ENCODE results near the gene GNA15.
"Not testable (repeated sequence)": the region's sequence is repeated elsewhere in the genome, so short reads cannot be mapped to it uniquely, and the experiment has no call there.

The GNA15 gene

DNA sequence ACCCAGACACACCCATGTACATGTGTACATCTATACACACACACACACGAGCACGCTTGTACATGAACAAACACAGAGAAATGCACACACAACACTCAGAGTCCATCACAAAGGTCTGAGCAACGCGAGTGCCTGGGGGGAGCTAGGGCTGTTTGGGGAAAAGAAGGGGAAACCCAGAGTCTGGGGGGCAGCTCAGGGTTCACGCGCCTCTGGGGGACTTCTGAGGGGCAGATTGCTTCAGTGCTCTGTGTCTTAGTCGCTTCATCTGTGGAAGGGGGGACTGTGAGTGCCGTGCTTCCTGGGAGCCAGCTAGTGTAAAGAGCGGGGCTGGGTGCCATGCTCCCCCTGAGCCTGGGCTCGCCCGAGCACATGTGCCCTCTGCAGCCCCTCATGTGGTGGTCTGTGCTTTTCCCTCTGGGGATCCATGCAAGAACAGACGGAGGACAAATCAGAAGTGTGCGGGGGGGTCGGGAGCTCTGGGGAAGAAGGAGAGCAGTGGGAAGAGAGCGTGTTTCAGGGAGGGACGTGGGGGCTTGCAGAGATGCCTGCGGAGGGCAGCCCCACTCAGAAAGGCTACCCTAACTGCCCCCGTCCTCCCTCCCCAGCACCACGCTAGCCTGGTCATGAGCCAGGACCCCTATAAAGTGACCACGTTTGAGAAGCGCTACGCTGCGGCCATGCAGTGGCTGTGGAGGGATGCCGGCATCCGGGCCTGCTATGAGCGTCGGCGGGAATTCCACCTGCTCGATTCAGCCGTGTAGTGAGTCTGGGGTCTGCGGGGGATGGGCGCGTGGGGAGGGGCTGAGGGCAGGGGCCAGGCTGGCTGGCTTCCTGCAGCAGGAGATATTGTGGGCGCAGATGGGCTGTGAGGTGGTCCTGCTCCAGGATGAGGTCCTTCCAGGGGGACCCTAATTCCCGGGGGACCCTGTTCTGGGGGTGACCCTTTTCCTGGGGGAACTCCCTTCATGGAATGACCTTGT is 14.0 kb downstream of the GNA15 start:
- DNase-seq, result no peak

- no peak for DNase-seq
Measured at GRCh38 chr19:3150739-3151329, 15.0 kb downstream of the GNA15 start.

DNA sequence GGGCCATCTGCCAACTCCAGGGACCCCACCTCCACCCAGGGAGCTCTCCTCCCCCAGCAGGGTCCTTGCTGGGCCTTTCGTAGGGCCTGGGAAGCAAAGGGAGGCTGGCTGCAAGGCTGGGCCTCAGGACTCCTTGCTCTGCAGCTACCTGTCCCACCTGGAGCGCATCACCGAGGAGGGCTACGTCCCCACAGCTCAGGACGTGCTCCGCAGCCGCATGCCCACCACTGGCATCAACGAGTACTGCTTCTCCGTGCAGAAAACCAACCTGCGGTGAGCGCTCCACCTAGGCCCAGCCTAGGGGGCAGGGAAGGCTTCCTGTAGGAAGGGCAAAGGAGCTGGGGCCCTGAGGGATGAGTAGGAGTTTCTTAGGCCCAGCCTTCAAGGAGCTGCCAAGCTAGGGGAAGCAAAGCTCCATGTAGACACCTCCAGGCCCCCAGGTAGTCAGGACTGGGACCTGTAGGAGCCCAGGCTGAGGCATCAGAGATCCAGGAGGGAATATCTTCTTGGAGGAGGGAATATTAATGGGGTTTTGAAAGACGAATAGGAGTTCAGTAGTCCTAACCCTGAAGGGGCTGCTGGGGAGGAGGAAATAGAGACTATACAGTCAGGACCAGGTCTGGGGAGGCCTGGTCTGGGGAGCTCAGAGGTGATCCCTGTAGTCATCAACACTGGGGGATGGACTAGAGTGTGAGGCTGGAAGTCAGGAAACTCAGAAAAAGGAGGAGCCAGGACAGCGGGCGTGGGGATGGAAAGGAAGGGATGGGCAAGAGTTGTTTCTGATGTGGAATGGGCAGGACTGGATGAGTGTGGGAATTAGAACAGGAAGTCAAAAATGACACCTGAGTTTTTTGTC is 16.0 kb downstream of the GNA15 start:
- DNase-seq, result no peak

DNA sequence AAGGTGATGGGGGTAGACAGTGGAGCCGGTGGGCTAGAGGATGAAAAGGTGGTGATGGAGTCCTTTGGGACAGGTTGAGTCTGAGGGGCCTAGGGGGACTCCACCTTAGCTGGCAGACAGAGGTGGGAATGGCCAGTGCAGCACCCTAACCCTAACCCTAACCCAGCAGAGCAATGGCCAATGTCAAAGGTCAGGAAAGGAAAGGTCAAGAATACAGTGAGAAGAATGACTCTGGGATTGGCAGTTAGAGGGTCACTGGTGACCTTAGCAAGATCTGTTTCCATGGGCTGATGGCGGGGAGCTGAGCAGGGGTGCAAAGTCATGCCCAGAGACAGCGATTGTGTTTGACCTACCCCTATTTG is 16.6 kb downstream of the GNA15 start:
- no peak for DNase-seq

- no peak for DNase-seq
Measured at GRCh38 chr19:3153286-3154230, 17.7 kb downstream of the GNA15 start.

DNA sequence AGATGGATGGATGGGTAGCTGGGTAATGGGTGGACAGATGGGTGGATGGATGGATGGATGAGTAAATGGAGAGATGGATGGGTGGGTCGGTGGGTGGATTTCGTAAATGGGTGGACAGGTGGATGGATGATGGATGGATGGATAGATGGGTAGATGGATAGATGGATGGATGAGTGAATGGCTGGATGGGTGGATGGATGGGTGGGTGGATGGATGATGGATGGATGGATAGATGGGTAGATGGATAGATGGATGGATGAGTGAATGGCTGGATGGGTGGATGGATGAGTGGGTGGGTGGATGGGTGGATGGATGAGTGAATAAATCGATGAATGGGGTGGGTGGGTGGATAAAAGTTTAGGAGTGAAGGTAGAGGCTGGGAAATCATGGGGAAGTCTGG is 18.6 kb downstream of the GNA15 start:
- not testable (repeated sequence) for DNase-seq

- peak; percentile 98 for DNase-seq
Measured at GRCh38 chr19:3154957-3155736, 19.3 kb downstream of the GNA15 start.

DNA sequence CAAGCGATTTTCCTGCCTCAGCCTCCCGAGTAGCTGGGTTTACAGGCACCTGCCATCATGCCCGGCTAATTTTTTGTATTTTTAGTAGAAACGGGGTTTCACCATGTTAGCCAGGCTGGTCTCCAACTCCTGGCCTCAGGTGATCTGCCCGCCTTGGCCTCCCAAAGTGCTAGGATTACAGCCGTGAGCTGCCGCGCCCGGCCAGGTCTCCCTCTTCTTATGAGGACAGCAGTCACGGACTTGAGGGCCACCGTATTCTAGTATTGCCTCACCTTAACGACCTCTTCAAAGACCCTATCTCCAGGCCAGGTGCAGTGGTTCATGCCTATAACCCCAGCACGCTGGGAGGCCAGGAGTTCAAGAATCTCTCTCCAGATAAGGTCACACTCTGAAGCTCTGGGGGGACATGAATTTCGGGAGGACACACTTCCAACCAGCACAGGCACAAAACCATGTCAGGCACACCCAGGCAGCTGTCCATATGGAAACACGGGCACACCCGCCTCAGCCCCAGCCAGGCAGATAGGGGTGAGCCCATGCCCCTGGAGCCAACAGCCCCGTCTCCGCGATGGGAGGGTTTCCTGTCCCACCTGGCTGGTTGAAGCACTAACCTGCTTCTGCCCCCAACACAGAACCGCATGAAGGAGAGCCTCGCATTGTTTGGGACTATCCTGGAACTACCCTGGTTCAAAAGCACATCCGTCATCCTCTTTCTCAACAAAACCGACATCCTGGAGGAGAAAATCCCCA is 21.4 kb downstream of the GNA15 start:
- no peak for DNase-seq

- no peak for DNase-seq
Measured at GRCh38 chr19:3159565-3159964, 23.7 kb downstream of the GNA15 start.

DNA sequence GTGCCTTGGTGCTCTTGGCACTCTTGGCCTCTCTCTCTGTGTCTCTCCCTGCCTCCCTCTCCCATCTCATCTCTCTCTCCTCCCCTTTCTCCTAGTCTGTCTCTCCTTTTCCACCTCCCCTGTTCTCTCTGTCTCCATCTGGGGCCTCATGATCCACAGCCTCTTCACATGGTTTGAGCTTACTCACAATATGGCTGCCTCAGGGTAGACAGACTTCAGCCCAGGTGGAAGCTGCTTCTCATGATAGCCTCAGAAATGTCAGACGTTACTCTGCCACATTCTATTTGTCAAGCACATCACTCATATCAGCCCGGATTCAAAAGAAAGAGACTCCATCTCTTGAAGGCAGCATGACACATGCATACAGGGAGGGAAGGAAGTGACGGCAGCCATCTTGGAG is 24.4 kb downstream of the GNA15 start:
- DNase-seq, result no peak

- DNase-seq, result no peak
Measured at GRCh38 chr19:3161453-3161852, 25.6 kb downstream of the GNA15 start.

DNA sequence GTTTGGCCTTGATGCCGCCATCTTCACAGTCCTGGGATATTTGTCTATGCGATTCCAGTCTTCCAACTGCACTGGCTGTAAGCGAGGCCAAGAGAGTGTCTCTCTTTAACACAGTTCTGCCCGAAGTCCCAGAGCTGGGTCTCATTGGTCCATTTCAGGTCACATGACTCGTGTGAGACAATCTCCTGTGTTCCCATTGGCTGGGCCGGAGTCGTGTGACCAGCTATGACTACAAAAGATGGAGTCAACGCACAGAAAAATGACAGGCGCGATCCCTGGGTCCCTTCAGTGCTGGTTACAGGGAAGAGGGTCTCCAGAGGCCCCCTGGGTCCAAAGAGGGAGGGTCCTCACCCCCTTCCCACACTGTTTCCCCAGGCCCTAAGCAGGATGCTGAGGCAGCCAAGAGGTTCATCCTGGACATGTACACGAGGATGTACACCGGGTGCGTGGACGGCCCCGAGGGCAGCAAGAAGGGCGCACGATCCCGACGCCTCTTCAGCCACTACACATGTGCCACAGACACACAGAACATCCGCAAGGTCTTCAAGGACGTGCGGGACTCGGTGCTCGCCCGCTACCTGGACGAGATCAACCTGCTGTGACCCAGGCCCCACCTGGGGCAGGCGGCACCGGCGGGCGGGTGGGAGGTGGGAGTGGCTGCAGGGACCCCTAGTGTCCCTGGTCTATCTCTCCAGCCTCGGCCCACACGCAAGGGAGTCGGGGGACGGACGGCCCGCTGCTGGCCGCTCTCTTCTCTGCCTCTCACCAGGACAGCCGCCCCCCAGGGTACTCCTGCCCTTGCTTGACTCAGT is 26.8 kb downstream of the GNA15 start:
- DNase-seq, result no peak

DNA sequence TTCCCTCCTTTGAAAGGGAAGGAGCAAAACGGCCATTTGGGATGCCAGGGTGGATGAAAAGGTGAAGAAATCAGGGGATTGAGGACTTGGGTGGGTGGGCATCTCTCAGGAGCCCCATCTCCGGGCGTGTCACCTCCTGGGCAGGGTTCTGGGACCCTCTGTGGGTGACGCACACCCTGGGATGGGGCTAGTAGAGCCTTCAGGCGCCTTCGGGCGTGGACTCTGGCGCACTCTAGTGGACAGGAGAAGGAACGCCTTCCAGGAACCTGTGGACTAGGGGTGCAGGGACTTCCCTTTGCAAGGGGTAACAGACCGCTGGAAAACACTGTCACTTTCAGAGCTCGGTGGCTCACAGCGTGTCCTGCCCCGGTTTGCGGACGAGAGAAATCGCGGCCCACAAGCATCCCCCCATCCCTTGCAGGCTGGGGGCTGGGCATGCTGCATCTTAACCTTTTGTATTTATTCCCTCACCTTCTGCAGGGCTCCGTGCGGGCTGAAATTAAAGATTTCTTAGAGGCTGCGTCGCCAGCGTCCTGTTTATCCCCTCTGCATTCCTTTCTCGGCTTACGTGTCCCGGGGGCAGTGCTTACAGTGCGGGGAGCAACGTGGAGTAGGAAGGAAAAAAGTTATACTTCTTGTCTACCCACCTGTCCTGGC is 27.5 kb downstream of the GNA15 start:
- peak; percentile 47 for DNase-seq

DNA sequence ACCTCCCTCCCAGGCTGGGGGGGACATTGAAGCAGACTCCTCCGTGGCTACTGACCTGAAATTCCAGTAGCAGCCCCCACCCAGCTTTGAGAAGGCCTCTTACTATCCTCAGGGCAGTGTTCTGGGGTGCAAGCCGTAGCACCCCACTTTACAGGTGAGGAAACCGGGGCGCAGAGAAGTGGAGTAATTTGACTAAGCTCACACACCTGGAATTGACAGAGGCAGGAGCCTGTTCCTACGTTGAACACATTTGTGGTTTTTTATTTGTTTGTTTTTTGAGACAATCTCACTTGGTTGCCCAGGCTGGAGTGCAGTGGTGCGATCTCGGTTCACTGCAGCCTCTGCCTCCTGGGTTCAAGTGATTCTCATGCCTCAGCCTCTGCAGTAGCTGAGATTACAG is 28.1 kb downstream of the GNA15 start:
- no peak for DNase-seq

- DNase-seq, result no peak
Measured at GRCh38 chr19:3167533-3168272, 31.9 kb downstream of the GNA15 start.

DNA sequence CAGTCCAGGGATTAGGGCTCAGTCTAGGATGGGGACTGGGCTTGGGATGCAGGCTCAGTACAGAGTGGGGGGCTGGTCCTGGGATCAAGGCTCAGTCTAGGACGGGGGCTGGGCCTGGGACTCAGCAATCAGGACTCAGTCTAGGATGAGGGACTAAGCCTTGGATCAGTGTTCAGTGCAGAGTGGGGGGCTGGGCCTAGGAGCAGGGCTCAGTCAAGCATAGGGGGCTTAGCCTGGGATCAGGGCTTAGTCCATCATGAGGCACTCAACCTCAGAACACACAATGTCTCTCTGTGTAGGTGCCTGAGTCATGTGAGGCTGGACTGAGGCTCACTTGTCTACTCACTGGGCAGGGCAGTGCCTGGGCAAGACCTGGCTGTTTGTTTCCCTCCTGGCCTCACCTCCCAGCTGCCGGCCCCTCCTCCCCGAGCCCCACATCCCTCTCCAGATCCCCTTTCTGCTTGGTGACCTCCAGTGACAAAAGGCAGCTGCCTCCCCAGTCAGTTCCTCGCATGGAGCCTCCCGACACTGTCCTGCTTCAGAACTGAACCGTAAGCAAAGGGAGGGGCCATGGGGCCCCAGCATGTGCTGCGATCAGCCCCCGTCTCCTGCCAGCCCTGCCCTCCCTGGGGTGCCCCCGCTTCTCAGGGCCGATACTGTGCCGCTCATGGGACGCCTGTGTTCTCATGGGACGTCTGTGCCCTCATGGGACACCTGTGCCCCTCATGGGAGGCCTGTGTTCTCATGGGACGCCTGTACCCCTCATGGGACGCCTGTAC is 36.2 kb downstream of the GNA15 start:
- no peak for DNase-seq

DNA sequence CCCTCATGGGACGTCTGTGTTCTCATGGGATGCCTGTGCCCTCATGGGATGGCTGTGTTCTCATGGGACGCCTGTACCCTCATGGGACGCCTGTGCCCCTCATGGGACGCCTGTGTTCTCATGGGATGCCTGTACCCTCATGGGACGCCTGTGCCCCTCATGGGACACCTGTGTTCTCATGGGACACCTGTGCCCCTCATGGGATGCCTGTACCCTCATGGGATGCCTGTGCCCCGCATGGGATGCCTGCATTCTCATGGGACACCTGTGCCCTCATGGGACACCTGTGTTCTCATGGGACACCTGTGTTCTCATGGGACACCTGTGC is 36.8 kb downstream of the GNA15 start:
- DNase-seq, result not testable (repeated sequence)

All from fibroblast of skin of abdomen (primary cell).